Measurements from ENCODE around the gene EVC. TPM values are rescaled to one million over a fixed set of nuclear protein-coding genes. Genes with fewer than 3 reads are reported as not detected.

EVC gene
- under 1 TPM; 0.36 to 0.68 TPM for total RNA-seq

DNA sequence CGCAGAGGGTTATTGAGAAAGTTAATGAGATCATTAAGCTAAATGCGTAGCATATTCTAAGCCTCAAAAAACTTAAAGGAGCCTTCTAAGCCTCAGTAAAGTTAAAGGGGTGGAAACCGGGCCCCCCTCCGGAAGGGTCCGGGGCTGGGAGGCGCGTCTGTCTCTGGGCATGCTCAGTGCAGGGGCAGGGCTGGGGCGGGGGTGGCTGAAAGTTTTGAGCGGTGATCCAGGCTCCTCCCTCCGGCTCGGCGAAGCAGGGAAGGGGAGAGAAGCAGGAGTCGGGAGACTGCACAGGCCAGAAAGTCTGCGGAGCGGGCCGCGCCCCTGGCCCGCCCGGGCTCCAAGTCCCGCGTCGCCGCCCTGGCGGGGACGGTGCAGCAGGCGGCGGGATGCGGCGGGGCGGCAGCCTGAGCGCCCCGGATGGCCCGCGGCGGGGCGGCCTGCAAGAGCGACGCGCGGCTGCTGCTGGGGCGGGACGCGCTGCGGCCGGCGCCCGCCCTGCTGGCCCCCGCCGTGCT, at the start of gene EVC:
EVC (plus strand) TSS at position 241 of the 518 bp plus-strand sequence; CDS start at position 421, 180 bp downstream.
- H3K4me1 Mint-ChIP-seq = peaks cover 5% of the 10 kb centered on the region
- DNase-seq (no peak), ATAC-seq (ENCODE audit: low read depth) (no peak)
- peak within 1 kb of the TSS; percentile 45 for H3K4me3 Mint-ChIP-seq
- POLR2A ChIA-PET = no interaction called here
- peaks cover 51% of the 10 kb centered on the region for H3K27me3 Mint-ChIP-seq
- H3K36me3 Mint-ChIP-seq = no peaks in the 10 kb centered on the region
- peaks cover 7% of the 10 kb centered on the region for H3K9me3 Mint-ChIP-seq
- H3K27ac Mint-ChIP-seq = no peak within 1 kb of the TSS

DNA sequence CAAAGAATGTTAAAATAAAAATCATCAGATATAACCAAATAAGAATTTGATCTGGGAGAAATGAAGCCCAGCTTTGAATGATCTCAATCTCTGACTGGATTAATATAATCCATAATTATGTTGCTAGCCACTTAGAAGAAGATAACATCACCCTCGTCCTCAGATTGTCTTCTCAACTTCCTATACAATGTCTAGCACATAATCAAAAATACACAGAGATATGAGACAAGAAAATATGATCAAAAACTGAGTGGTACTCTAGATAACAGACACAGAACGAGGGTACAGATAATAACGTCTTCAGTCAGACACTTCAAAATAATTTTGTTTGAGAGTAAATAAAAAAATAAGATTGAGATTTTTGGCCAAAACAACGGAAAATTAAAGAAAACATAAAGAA, 49.8 kb upstream of the EVC start:
- DNase-seq = no peak
- Mint-ChIP-seq H3K4me3 (no peak overlapping the region), H3K27me3 (no peaks in the 10 kb centered on the region), H3K27ac (no peak overlapping the region), H3K36me3 (no peaks in the 10 kb centered on the region), H3K4me1 (no peaks in the 10 kb centered on the region), H3K9me3 (peaks cover 9% of the 10 kb centered on the region)
- no peak for ATAC-seq (ENCODE audit: low read depth)
- POLR2A ChIA-PET = no interaction called here

DNA sequence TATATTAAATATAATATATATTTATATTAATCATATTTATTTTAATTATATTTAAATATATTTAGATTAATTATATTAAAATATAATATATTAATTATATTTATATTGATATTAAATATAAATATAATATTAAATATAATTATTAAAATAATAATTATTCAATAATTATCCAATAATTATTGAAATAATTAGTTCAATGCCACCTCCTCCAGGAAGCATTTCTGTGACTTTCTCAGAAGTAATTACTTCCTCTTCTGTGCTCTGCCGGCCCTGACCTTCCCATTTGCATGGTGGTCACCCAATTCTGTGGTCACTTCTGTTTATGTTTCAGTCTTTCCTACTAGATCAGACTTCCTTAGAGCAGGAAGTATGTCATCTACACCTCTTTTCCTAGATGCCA, 48.4 kb upstream of the EVC start:
- Mint-ChIP-seq H3K4me1 (no peaks in the 10 kb centered on the region), H3K27me3 (no peaks in the 10 kb centered on the region), H3K36me3 (no peaks in the 10 kb centered on the region), H3K9me3 (peaks cover 15% of the 10 kb centered on the region), H3K27ac (no peak overlapping the region), H3K4me3 (no peak overlapping the region)
- DNase-seq = no peak
- POLR2A ChIA-PET = no interaction called here
- no peak for ATAC-seq (ENCODE audit: low read depth)

DNA sequence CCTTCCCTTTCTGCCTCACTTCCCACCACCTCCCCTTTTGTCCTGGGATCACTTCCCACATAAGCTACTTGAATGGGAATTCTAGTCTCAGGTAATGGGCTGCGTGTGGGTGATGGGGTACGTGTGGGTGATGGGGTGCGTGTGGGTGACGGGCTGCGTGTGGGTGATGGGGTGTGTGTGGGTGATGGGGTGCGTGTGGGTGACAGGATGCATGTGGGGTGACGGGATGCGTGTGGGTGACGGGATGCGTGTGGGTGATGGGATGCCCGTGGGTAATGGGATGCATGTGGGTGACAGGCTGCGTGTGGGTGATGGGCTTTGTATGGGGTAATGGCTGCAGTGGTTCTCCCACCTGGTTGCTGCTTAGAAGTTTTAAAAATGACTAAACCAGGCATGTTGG, 46.2 kb upstream of the EVC start:
- H3K27ac Mint-ChIP-seq = no peak overlapping the region
- H3K4me3 Mint-ChIP-seq = no peak overlapping the region
- DNase-seq = no peak
- H3K36me3 Mint-ChIP-seq = no peaks in the 10 kb centered on the region
- H3K27me3 Mint-ChIP-seq = no peaks in the 10 kb centered on the region
- POLR2A ChIA-PET = no interaction called here
- peaks cover 18% of the 10 kb centered on the region for H3K9me3 Mint-ChIP-seq
- no peaks in the 10 kb centered on the region for H3K4me1 Mint-ChIP-seq
- ATAC-seq (ENCODE audit: low read depth) = no peak

DNA sequence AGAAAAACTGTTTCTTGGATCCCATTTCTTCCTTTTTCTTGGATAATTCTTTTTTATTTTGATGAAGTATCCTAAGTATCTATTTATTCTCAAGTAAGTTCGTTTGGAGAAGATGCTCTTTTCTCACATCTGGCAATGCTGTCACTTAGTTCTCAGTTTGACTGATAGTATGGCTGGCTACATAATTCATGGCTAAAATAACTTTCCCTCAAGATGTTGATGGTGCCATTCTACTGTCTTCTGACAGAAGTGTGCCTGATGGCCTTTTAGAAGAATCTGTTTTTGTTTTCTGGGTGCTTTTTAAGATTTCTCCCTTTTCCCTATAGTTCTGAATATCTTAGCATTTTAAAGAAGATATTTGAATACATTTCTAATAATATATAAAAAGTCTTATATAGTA, 44.3 kb upstream of the EVC start:
- H3K9me3 Mint-ChIP-seq = peaks cover 16% of the 10 kb centered on the region
- no peaks in the 10 kb centered on the region for H3K27me3 Mint-ChIP-seq
- H3K4me1 Mint-ChIP-seq = no peaks in the 10 kb centered on the region
- no peak overlapping the region for H3K4me3 Mint-ChIP-seq
- H3K27ac Mint-ChIP-seq = no peak overlapping the region
- H3K36me3 Mint-ChIP-seq = no peaks in the 10 kb centered on the region
- ATAC-seq (ENCODE audit: low read depth) (no peak), DNase-seq (no peak)
- POLR2A ChIA-PET = no interaction called here

DNA sequence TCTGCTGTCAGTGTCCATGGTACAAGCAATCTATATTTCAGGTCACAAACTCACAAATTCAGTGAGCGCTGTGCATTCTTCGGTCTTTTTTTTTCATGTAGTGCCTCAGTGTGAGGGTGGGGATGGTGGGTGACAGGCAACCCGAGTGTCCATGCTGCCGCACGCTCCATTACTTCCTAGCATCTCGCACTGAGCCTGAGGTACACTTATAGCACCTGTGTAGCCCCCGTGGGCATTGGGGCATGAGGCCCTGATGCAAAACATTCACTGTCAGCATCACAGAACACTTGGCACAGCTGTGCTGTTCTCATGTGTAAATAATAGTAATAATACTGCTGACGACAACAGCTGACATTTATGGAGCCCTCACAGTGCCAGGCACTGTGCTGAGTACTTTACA, 34.2 kb upstream of the EVC start:
- ATAC-seq (ENCODE audit: low read depth) (no peak), DNase-seq (no peak)
- H3K4me1 Mint-ChIP-seq = no peaks in the 10 kb centered on the region
- H3K36me3 Mint-ChIP-seq = no peaks in the 10 kb centered on the region
- H3K27me3 Mint-ChIP-seq = peaks cover 2% of the 10 kb centered on the region
- no peak overlapping the region for H3K4me3 Mint-ChIP-seq
- POLR2A ChIA-PET = no interaction called here
- H3K9me3 Mint-ChIP-seq = no peaks in the 10 kb centered on the region
- H3K27ac Mint-ChIP-seq = no peak overlapping the region

DNA sequence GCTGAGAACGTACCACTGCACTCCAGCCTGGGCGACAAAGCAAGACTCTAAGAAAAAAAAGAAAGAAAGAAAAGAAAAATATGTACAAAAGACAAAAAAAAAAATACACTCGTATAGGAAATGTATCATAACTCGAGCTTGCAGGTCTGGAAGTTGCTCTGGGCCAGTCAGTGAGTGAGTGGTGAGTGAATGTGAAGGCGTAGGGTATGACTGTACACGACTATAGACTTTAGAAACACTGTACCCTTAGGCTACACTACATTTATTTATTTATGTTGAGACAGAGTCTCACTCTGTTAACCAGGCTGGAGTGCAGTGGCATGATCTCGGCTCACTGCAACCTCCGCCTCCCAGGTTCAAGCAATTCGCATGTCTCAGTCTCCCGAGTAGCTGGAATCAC, 32.0 kb upstream of the EVC start:
- no peaks in the 10 kb centered on the region for H3K4me1 Mint-ChIP-seq
- H3K27ac Mint-ChIP-seq = no peak overlapping the region
- POLR2A ChIA-PET = no interaction called here
- H3K36me3 Mint-ChIP-seq = no peaks in the 10 kb centered on the region
- H3K27me3 Mint-ChIP-seq = peaks cover 2% of the 10 kb centered on the region
- DNase-seq (no peak), ATAC-seq (ENCODE audit: low read depth) (no peak)
- H3K9me3 Mint-ChIP-seq = no peaks in the 10 kb centered on the region
- no peak overlapping the region for H3K4me3 Mint-ChIP-seq

DNA sequence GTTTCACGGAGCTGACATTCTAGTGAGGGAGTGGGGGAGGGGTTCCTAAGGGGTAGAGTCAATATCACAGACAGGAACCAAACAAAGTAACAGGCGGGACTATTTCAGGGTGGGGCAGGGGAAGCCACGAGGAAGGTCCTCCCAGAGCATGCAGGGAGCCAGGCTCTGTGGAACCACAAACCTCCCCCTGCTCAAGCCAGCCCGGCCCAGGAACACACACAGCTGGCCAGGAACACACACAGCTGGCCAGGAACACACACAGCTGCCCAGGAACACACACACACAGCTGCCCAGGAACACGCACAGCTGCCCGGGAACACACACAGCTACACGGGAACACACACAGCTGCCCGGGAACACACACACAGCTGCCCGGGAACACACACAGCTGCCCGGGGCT, 27.4 kb upstream of the EVC start:
- no peak for ATAC-seq (ENCODE audit: low read depth)
- DNase-seq = no peak
- POLR2A ChIA-PET = no interaction called here
- Mint-ChIP-seq H3K36me3 (no peaks in the 10 kb centered on the region), H3K4me1 (no peaks in the 10 kb centered on the region), H3K9me3 (no peaks in the 10 kb centered on the region), H3K27ac (no peak overlapping the region), H3K27me3 (no peaks in the 10 kb centered on the region), H3K4me3 (no peak overlapping the region)

DNA sequence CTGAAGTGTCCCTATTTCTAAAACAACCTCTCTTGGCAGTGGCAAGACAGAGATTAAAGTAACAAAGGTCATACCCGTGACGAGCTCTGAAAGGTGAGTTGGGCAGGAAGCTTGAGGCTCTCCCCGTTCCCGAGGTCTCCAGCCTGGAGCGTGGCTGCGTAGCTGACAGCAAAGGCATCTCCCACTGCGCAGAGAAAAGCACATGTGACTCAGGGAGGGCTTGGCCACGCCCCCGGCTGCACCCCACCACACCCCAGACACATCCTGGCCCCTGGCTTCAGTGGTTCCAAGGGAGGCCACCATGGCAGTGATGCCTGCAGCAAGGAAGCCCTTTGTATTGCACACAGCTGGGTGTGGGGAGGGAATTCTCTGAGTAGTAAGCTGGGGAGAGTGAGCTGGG, 25.7 kb upstream of the EVC start:
- ATAC-seq (ENCODE audit: low read depth) = no peak
- POLR2A ChIA-PET = no interaction called here
- H3K4me1 Mint-ChIP-seq = no peaks in the 10 kb centered on the region
- H3K4me3 Mint-ChIP-seq = no peak overlapping the region
- peaks cover 4% of the 10 kb centered on the region for H3K27me3 Mint-ChIP-seq
- DNase-seq = no peak
- no peaks in the 10 kb centered on the region for H3K36me3 Mint-ChIP-seq
- no peaks in the 10 kb centered on the region for H3K9me3 Mint-ChIP-seq
- no peak overlapping the region for H3K27ac Mint-ChIP-seq

DNA sequence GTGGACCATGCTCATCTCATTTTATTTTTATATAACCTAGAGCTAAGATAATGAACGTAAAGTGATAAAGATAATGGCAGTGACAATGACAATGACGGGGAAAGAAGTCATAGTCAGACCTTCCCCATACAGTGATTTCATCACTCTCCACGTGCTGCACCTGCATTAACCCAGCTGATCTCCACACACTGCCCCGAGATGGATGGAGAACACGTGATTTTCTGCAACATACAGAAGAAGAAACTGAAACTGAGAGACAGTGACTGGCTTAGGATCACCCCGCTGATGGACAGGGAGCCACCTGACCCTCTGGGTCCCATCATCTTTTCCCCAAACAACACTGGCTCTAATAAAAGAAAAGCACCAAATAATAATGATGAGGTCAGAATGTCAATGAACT, 24.7 kb upstream of the EVC start:
- H3K4me1 Mint-ChIP-seq = no peaks in the 10 kb centered on the region

DNA sequence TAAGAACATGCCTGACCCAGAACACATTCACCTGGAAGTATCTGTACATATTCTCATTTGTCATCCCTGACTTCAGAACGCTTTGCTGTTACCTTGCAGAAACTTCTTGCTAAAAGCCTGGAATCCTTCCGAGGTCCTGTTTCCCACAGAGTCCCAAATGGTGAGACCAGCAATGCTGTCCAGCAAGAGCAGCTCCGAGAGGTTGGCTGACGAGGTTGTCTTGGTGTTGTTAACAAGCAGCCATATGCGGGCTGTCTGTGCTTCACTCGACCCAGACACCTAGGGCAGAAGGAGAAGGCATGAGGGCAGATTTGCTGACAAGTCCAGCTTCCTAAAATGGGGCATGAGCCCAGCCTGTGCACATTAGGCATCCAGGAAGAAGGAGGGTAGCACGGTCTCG, 21.9 kb upstream of the EVC start:
- Mint-ChIP-seq H3K4me1 (no peaks in the 10 kb centered on the region), H3K4me3 (no peak overlapping the region), H3K9me3 (no peaks in the 10 kb centered on the region), H3K27me3 (peaks cover 4% of the 10 kb centered on the region), H3K27ac (no peak overlapping the region), H3K36me3 (no peaks in the 10 kb centered on the region)
- DNase-seq (no peak), ATAC-seq (ENCODE audit: low read depth) (no peak)
- POLR2A ChIA-PET = no interaction called here

More for the DNA sequence above, 24.7 kb upstream of the EVC start:
- Mint-ChIP-seq H3K9me3 (no peaks in the 10 kb centered on the region), H3K27ac (no peak overlapping the region), H3K4me3 (no peak overlapping the region), H3K36me3 (no peaks in the 10 kb centered on the region), H3K27me3 (peaks cover 4% of the 10 kb centered on the region)
- no peak for DNase-seq
- POLR2A ChIA-PET = no interaction called here
- no peak for ATAC-seq (ENCODE audit: low read depth)

DNA sequence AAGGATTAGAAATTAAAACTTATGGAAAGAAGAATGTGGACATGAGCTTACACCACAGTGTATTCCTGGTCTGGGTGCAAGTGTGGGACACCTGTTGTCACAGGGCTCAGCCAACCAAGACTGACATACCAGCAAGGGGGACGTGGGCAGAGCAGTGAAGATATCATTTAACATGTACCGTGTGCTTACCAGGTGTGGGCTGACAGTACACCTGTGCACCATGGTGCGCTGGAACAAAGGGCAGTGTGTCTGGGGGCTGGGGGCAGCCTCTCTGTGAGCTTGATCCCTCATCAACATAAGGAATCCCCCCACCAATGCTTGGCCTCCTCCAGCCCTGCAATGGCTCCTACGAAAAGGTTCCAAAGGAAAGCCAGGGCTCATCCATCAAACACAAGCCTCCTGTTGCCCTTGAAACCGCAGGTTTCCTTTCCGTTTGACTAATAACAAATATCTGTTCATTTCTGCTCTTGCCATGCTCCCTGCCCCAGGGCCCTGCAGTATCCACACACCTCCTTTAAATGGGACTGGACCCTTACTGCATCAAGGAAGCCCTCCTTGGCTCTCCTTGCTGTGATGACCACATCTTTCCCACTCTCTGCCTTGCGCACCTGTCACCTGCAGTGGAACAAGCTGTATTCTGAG, 19.4 kb upstream of the EVC start:
- Mint-ChIP-seq H3K9me3 (no peaks in the 10 kb centered on the region), H3K36me3 (no peaks in the 10 kb centered on the region), H3K4me1 (no peaks in the 10 kb centered on the region), H3K27me3 (peaks cover 4% of the 10 kb centered on the region), H3K27ac (no peak overlapping the region), H3K4me3 (no peak overlapping the region)
- ATAC-seq (ENCODE audit: low read depth) (no peak), DNase-seq (no peak)
- POLR2A ChIA-PET = no interaction called here

DNA sequence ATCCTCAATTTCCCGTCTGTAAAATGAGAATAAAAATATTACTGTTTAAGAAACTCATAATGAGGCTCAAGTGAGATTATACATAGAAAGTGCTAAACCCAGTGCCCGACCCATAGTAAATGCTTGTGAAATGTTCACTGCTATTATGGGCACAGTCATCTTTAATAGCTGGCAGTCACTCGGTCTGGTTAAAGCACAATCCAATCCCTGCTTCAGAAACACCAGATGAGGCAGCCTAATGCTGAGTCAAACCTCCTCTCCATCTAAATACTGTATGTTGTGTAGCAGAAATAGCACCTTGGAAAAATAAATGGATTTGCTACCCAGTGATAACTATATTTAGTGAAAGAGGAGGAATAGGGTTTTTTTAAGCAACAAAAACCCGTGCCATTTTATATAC, 17.1 kb upstream of the EVC start:
- Mint-ChIP-seq H3K4me1 (no peaks in the 10 kb centered on the region), H3K27me3 (peaks cover 4% of the 10 kb centered on the region), H3K4me3 (no peak overlapping the region), H3K9me3 (no peaks in the 10 kb centered on the region), H3K36me3 (no peaks in the 10 kb centered on the region), H3K27ac (no peak overlapping the region)
- ATAC-seq (ENCODE audit: low read depth) = no peak
- no peak for DNase-seq
- POLR2A ChIA-PET = no interaction called here

DNA sequence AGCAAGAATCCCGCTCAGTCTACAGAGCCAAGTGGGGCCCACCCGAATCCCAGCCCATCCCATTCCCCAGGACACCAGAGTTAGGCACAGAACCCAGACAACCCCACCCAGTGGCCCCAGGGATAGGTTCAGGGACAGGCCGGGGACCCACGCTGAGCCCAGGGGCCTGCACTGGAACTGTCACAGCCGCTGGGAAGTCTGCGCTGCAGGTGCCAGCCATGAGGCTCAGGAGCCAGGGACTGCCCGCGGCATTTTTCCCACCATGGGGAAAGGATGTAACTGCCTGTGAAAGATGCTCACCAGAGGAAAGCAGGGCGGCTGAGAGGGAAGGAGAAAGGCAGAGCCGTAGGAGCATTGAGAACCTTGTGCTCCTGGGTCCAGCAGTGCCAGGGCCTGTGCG, 14.7 kb upstream of the EVC start:
- peaks cover 2% of the 10 kb centered on the region for H3K9me3 Mint-ChIP-seq
- POLR2A ChIA-PET = no interaction called here
- no peaks in the 10 kb centered on the region for H3K27me3 Mint-ChIP-seq
- ATAC-seq (ENCODE audit: low read depth) (no peak), DNase-seq (no peak)
- H3K4me1 Mint-ChIP-seq = no peaks in the 10 kb centered on the region
- no peak overlapping the region for H3K4me3 Mint-ChIP-seq
- H3K27ac Mint-ChIP-seq = no peak overlapping the region
- H3K36me3 Mint-ChIP-seq = no peaks in the 10 kb centered on the region

DNA sequence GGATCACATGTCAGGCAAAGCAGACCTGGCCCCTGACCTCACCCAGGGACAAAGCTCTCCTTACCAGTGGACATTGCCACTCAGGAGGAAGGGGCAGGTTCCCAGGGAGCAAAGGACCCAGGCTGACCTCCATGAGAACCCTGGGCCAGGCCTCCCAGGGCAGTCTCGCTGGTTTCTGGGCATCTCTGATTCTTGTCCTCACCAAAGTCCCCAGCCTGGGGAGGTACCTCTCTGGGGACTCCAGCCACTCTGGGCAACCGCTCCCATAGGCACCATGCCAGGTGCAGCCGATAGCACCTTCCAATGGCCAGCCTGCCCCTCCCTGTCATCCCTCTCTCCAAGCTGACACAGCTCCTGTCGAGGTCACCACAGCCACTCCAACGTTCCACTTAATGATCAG, 10.5 kb upstream of the EVC start:
- POLR2A ChIA-PET = no interaction called here
- Mint-ChIP-seq H3K4me1 (no peaks in the 10 kb centered on the region), H3K36me3 (no peaks in the 10 kb centered on the region), H3K27me3 (no peaks in the 10 kb centered on the region), H3K9me3 (peaks cover 5% of the 10 kb centered on the region), H3K27ac (no peak overlapping the region), H3K4me3 (no peak overlapping the region)
- ATAC-seq (ENCODE audit: low read depth) = no peak
- no peak for DNase-seq

All from activated naive CD8-positive, alpha-beta T cell treated with anti-CD3 and anti-CD28 coated beads, Interleukin-2, amount 10 ng/mL, durations not matched to agents 7 days and 5 days (primary cell).